SH-SY5Y (cell line): ENCODE measurements around the gene CTSE.

Source experiments
- GATA2 ChIP-seq: IDR thresholded peaks from 2 replicates; pipeline ENCODE4 v1.6.1; 2011; ENCODE audit warnings: mild to moderate bottlenecking, low read depth, low read length
- GATA3 ChIP-seq: IDR thresholded peaks from 2 replicates; pipeline ENCODE4 v1.6.1; 2011; ENCODE audit warnings: low read depth, mild to moderate bottlenecking, low read length, moderate library complexity

DNA sequence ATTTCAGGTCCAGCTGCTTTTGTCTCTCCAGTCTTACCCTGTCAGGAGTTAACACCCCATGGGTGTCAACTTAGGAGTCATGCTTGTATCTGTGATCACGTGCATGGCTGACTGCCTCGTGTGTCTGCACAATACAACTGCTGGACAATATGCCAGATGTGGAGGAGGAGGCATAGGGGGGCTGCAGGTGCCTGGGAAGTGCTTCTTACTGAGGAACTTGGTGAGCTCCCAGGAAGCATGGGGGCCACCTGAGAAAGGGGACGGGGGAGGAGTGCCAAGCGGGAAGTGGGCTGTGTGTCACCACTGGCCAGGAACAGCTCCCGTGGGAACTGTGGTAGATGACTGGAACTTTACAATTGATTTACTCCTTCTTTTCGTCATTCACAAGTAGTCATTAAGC, 38.8 kb upstream of the CTSE start:
- TF ChIP-seq GATA2 = no peak
- TF ChIP-seq GATA3 = no peak
